GM23338 (cell line): ENCODE data around the gene DNASE1L1. TPM values are rescaled to one million over a fixed set of nuclear protein-coding genes. Genes with fewer than 3 reads are reported as not detected.
A peak's percentile ranks its signal among the peaks of the same experiment; 100 is the strongest.

Experiments used
- ATAC-seq: fragments of 200-7000 bp; cut with Tn5 transposase; 3 replicates; pipeline ENCODE4 v1.9.1; 2020
- DNase-seq: peaks from one replicate; pipeline ENCODE4 v3.0.0-alpha.2; 2015; ENCODE audit warnings: low spot score
- H2AFZ ChIP-seq: fragments of 200-600 bp; sonication (generic); 2 replicates; pipeline ENCODE4 v1.8.0; 2016; ENCODE audit warnings: antibody characterized with exemption, mild to moderate bottlenecking, moderate library complexity
- H3F3A ChIP-seq: fragments of 200-600 bp; sonication (generic); replicated peaks from 2 replicates; pipeline ENCODE4 v1.8.0; 2017; ENCODE audit warnings: antibody characterized with exemption, mixed run types, low read depth
- H3K27ac ChIP-seq: fragments of 200-600 bp; sonication (generic); 2 replicates; pipeline ENCODE4 v1.6.1; 2016; ENCODE audit warnings: low read depth
- H3K27me3 ChIP-seq: fragments of 200-600 bp; sonication (generic); 2 replicates; pipeline ENCODE4 v1.8.0; 2016; ENCODE audit warnings: mild to moderate bottlenecking, mixed run types, moderate library complexity; ENCODE audit not compliant: insufficient read depth
- H3K36me3 ChIP-seq: fragments of 200-600 bp; sonication (generic); 2 replicates; pipeline ENCODE4 v1.8.0; 2016; ENCODE audit warnings: mild to moderate bottlenecking; ENCODE audit not compliant: insufficient read depth
- H3K4me1 ChIP-seq: fragments of 200-600 bp; sonication (generic); 2 replicates; pipeline ENCODE4 v1.8.0; 2016; ENCODE audit warnings: mild to moderate bottlenecking, moderate library complexity; ENCODE audit not compliant: insufficient read depth
- H3K4me2 ChIP-seq: fragments of 200-600 bp; sonication (generic); 2 replicates; pipeline ENCODE4 v1.7.1; 2017; ENCODE audit warnings: mixed run types
- H3K4me3 ChIP-seq: fragments of 200-600 bp; sonication (generic); 2 replicates; pipeline ENCODE4 v1.6.1; 2016; ENCODE audit warnings: mixed run types
- H3K79me2 ChIP-seq: fragments of 200-600 bp; sonication (generic); replicated peaks from 2 replicates; pipeline ENCODE4 v1.8.0; 2017; ENCODE audit warnings: mild to moderate bottlenecking; ENCODE audit not compliant: insufficient read depth
- H3K9me2 ChIP-seq: fragments of 200-600 bp; sonication (generic); 2 replicates; pipeline ENCODE4 v1.8.0; 2017; ENCODE audit not compliant: insufficient read depth
- H4K20me1 ChIP-seq: fragments of 200-600 bp; sonication (generic); replicated peaks from 2 replicates; pipeline ENCODE4 v1.8.0; 2017; ENCODE audit warnings: mild to moderate bottlenecking; ENCODE audit not compliant: insufficient read depth
- H3K27ac Mint-ChIP-seq: 2 replicates; pipeline ENCODE4 v1.8.0; 2020; ENCODE audit warnings: inconsistent platforms, mild to moderate bottlenecking, moderate library complexity, mixed read lengths
- H3K27me3 Mint-ChIP-seq: 3 replicates; pipeline ENCODE4 v1.8.0; 2022; ENCODE audit warnings: low read depth, mild to moderate bottlenecking, moderate library complexity, mixed read lengths, inconsistent platforms; ENCODE audit not compliant: insufficient read depth, poor library complexity
- H3K36me3 Mint-ChIP-seq: 3 replicates; pipeline ENCODE4 v1.8.0; 2021; ENCODE audit warnings: low read depth, mild to moderate bottlenecking, inconsistent platforms, moderate library complexity, mixed read lengths
- H3K4me1 Mint-ChIP-seq: 3 replicates; pipeline ENCODE4 v1.8.0; 2020; ENCODE audit warnings: mild to moderate bottlenecking, inconsistent platforms, mixed read lengths
- H3K4me3 Mint-ChIP-seq: 3 replicates; pipeline ENCODE4 v1.8.0; 2021; ENCODE audit warnings: moderate library complexity, mild to moderate bottlenecking, inconsistent platforms, mixed read lengths
- H3K9me3 Mint-ChIP-seq: 3 replicates; pipeline ENCODE4 v1.8.0; 2020; ENCODE audit warnings: moderate library complexity, mild to moderate bottlenecking, inconsistent platforms, mixed read lengths
- CREB1 ChIP-seq: fragments of 250-450 bp; sonication (Bioruptor Pico); IDR thresholded peaks from 2 replicates; pipeline ENCODE4 v1.5.0; 2020; ENCODE audit warnings: low read depth, mild to moderate bottlenecking, moderate library complexity
- JUNB ChIP-seq: IDR thresholded peaks from one replicate; pipeline ENCODE4 v1.6.1; 2016; ENCODE audit warnings: antibody characterized with exemption; ENCODE audit not compliant: unreplicated experiment
- NANOG ChIP-seq: IDR thresholded peaks from 2 replicates; pipeline ENCODE4 v1.6.1; 2016; ENCODE audit warnings: antibody characterized with exemption, borderline replicate concordance
- POLR2AphosphoS5 ChIP-seq: IDR thresholded peaks from 2 replicates; pipeline ENCODE4 v1.6.1; 2016; ENCODE audit warnings: antibody characterized with exemption, low read depth
- STAT1 ChIP-seq: IDR thresholded peaks from one replicate; pipeline ENCODE4 v1.6.1; 2016; ENCODE audit warnings: antibody characterized with exemption; ENCODE audit not compliant: unreplicated experiment
- ZNF114 ChIP-seq: fragments of 250-450 bp; sonication (Bioruptor Pico); IDR thresholded peaks from 2 replicates; pipeline ENCODE4 v1.5.0; 2020; ENCODE audit warnings: mild to moderate bottlenecking, moderate library complexity
- ZNF331 ChIP-seq: fragments of 250-450 bp; sonication (Bioruptor Pico); IDR thresholded peaks from 2 replicates; pipeline ENCODE4 v1.5.0; 2020; ENCODE audit warnings: low read depth, mild to moderate bottlenecking, moderate library complexity
- polyA plus RNA-seq: library from polyadenylated mRNA; unstranded; fragments of >200 nt; fragmentation: Nextera tagmentation; extraction: Ambion mirVana; gene quantifications from 2 replicates; pipeline ENCODE4 v1.2.1, GENCODE V29; 2016
- total RNA-seq: library from RNA; depleted of rRNA; stranded (reverse); fragments of >200 nt; shearing (Covaris generic); gene quantifications from 2 replicates; pipeline ENCODE4 v1.2.3, GENCODE V29; 2014
- TF ChIP-seq, protein P1 (sequence below), 2 experiments: fragments of 200-600 bp in 1 of 2; sonication (generic) in 1 of 2; conservative IDR thresholded peaks; 2 replicates each; pipeline versions ENCODE4 v1.5.1 to v1.6.1; 2016 to 2017; ENCODE audit warnings: antibody characterized with exemption in 2 of 2, low read depth in 2 of 2, mild to moderate bottlenecking in 2 of 2, moderate library complexity in 1 of 2

The DNASE1L1 gene
- total and polyA plus RNA-seq, 2 experiments from 2014 or later, result 3.3 to 16.1 TPM

DNA sequence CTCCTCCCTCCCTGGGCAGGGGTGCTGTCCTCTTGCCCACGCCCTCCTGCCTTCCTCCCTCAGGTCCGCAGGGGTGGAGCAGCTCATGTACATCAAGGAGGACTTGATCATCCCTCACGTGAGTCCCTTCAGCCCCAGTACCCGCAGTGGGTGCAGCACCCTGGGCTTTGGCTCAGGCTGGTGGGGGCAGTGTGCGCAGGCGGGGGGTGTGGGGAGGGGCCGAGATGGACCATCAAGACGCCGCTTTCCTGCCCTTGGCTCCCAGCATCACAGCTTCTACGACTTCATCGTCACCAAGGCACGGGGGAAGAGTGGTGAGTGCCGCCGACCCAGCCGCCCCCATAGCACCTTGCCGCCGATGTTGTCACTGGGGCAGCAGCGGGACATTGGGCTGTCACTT is 40.6 kb upstream of the DNASE1L1 start:
- Histone ChIP-seq H3K4me3 (no peak overlapping the region), H3K27me3 (no peaks in the 10 kb centered on the region), H3K4me1 (no peaks in the 10 kb centered on the region), H4K20me1 (no peaks in the 10 kb centered on the region), H3K9me2 (no peaks in the 10 kb centered on the region), H3K36me3 (no peaks in the 10 kb centered on the region), H3K4me2 (no peak overlapping the region), H3F3A (no peaks in the 10 kb centered on the region), H2AFZ (no peak overlapping the region), H3K79me2 (no peaks in the 10 kb centered on the region), H3K27ac (no peak overlapping the region)
- Mint-ChIP-seq H3K9me3 (no peaks in the 10 kb centered on the region), H3K4me3 (no peak overlapping the region), H3K27me3 (peaks cover 4% of the 10 kb centered on the region), H3K4me1 (no peaks in the 10 kb centered on the region), H3K36me3 (peaks cover 6% of the 10 kb centered on the region; the same call in 2 of the 3 replicates), H3K27ac (no peak overlapping the region)
- TF ChIP-seq POLR2AphosphoS5 (no peak), CREB1 (CRISPR knock-in tag) (no peak), STAT1 (no peak), ZNF114 (CRISPR knock-in tag) (no peak)
- TF ChIP-seq, protein P1, sequence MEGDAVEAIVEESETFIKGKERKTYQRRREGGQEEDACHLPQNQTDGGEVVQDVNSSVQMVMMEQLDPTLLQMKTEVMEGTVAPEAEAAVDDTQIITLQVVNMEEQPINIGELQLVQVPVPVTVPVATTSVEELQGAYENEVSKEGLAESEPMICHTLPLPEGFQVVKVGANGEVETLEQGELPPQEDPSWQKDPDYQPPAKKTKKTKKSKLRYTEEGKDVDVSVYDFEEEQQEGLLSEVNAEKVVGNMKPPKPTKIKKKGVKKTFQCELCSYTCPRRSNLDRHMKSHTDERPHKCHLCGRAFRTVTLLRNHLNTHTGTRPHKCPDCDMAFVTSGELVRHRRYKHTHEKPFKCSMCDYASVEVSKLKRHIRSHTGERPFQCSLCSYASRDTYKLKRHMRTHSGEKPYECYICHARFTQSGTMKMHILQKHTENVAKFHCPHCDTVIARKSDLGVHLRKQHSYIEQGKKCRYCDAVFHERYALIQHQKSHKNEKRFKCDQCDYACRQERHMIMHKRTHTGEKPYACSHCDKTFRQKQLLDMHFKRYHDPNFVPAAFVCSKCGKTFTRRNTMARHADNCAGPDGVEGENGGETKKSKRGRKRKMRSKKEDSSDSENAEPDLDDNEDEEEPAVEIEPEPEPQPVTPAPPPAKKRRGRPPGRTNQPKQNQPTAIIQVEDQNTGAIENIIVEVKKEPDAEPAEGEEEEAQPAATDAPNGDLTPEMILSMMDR (conservative IDR thresholded peaks at IDR 0.05; ENCODE audit: low read depth in 2 of 2), result no peak
- ATAC-seq, result no peak
- no peak for DNase-seq

GRCh38 chrX:154448484-154448883 is 39.4 kb upstream of the DNASE1L1 start:
- H3K9me3 Mint-ChIP-seq, result no peaks in the 10 kb centered on the region
- no peak overlapping the region for H3K4me2 ChIP-seq
- no peak for DNase-seq

DNA sequence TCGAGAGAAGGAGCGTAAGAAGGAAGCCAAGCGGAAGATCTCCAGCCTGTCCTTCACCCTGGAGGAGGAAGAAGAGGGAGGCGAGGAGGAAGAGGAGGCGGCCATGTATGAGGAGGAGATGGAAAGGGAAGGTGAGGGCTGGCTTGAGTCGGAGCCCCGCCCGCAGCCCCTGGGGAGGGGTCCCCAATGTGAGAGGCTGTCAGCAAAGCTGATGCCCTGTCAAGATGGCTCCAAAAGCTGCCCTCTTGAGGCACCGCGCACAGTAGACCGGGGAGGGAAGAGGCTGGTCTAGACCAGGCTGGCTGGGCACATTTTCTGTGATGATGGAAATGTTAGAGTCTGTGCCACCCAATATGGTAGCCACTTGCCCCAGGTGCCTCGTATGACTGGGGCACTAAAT is 37.4 kb upstream of the DNASE1L1 start:
- Histone ChIP-seq H3K4me2 (no peak overlapping the region), H3K4me3 (no peak overlapping the region), H3F3A (no peaks in the 10 kb centered on the region), H4K20me1 (no peaks in the 10 kb centered on the region), H3K27ac (no peak overlapping the region), H3K36me3 (no peaks in the 10 kb centered on the region), H3K79me2 (no peaks in the 10 kb centered on the region), H3K4me1 (0 out of 2 replicates have a peak, but pooled peaks cover 3% of the 10 kb centered on the region), H3K27me3 (no peaks in the 10 kb centered on the region), H3K9me2 (no peaks in the 10 kb centered on the region), H2AFZ (no peak overlapping the region)
- DNase-seq (no peak), ATAC-seq (no peak)
- peaks cover 7% of the 10 kb centered on the region for H3K27me3 Mint-ChIP-seq
- H3K27ac Mint-ChIP-seq, result no peak overlapping the region
- peak overlapping the region; percentile 10; the same call in 1 of the 3 replicates for H3K4me3 Mint-ChIP-seq
- no peaks in the 10 kb centered on the region for H3K9me3 Mint-ChIP-seq
- H3K36me3 Mint-ChIP-seq, result peaks cover 12% of the 10 kb centered on the region; the same call in 2 of the 3 replicates
- no peaks in the 10 kb centered on the region for H3K4me1 Mint-ChIP-seq
- TF ChIP-seq, protein P1 (conservative IDR thresholded peaks at IDR 0.05; ENCODE audit: low read depth in 2 of 2), result no peak

More at GRCh38 chrX:154448484-154448883, 39.4 kb upstream of the DNASE1L1 start:
- peaks cover 6% of the 10 kb centered on the region; the same call in 2 of the 3 replicates for H3K36me3 Mint-ChIP-seq
- peaks cover 3% of the 10 kb centered on the region for H3K27me3 Mint-ChIP-seq
- H3K4me3 ChIP-seq, result no peak overlapping the region
- 0 out of 2 replicates have a peak, but pooled peaks cover 1% of the 10 kb centered on the region for H3K4me1 ChIP-seq
- H3K79me2 ChIP-seq, result no peaks in the 10 kb centered on the region
- H3K27me3 ChIP-seq, result no peaks in the 10 kb centered on the region
- H3K4me3 Mint-ChIP-seq, result no peak overlapping the region
- H4K20me1 ChIP-seq, result no peaks in the 10 kb centered on the region
- ATAC-seq, result no peak
- H3K4me1 Mint-ChIP-seq, result no peaks in the 10 kb centered on the region
- no peaks in the 10 kb centered on the region for H3F3A ChIP-seq
- H3K27ac ChIP-seq, result no peak overlapping the region
- no peaks in the 10 kb centered on the region for H3K36me3 ChIP-seq
- TF ChIP-seq STAT1, result no peak
- TF ChIP-seq NANOG, result no peak
- TF ChIP-seq ZNF331 (CRISPR knock-in tag), result no peak
- TF ChIP-seq JUNB, result no peak
- no peak overlapping the region for H3K27ac Mint-ChIP-seq
- no peaks in the 10 kb centered on the region for H3K9me2 ChIP-seq
- no peak overlapping the region for H2AFZ ChIP-seq
